HEK293 (cell line): ENCODE data around the gene TTLL1.
A peak's percentile ranks its signal among the peaks of the same experiment; 100 is the strongest.

ENCODE experiments used
- FEZF1 ChIP-seq: fragments of 450-650 bp; formaldehyde crosslinking; IDR thresholded peaks from 2 replicates; pipeline ENCODE4 v1.5.1; 2016; ENCODE audit warnings: missing biosample characterization, missing genetic modification characterization
- KLF1 ChIP-seq: fragments of 450-650 bp; formaldehyde crosslinking; IDR thresholded peaks from 2 replicates; pipeline ENCODE4 v1.5.1; 2016; ENCODE audit warnings: missing biosample characterization, missing genetic modification characterization
- KLF16 ChIP-seq: fragments of 450-650 bp; formaldehyde crosslinking; IDR thresholded peaks from 2 replicates; pipeline ENCODE4 v1.5.1; 2017; ENCODE audit warnings: missing biosample characterization, missing genetic modification characterization
- KLF8 ChIP-seq: fragments of 450-650 bp; formaldehyde crosslinking; IDR thresholded peaks from 2 replicates; pipeline ENCODE4 v1.5.1; 2016; ENCODE audit warnings: missing biosample characterization, missing genetic modification characterization
- PRDM1 ChIP-seq: fragments of 450-650 bp; formaldehyde crosslinking; IDR thresholded peaks from 2 replicates; pipeline ENCODE4; 2016; ENCODE audit warnings: missing biosample characterization, missing genetic modification characterization
- SALL2 ChIP-seq: fragments of 450-650 bp; formaldehyde crosslinking; IDR thresholded peaks from 2 replicates; pipeline ENCODE4 v1.5.0; 2017; ENCODE audit warnings: missing biosample characterization, mild to moderate bottlenecking, missing genetic modification characterization, borderline replicate concordance
- WT1 ChIP-seq: fragments of 450-650 bp; formaldehyde crosslinking; IDR thresholded peaks from 2 replicates; pipeline ENCODE4 v1.5.1; 2016; ENCODE audit warnings: missing biosample characterization, missing genetic modification characterization
- ZBTB6 ChIP-seq: fragments of 450-650 bp; formaldehyde crosslinking; IDR thresholded peaks from 2 replicates; pipeline ENCODE4 v1.5.1; 2017; ENCODE audit warnings: missing biosample characterization, missing genetic modification characterization
- ZNF10 ChIP-seq: fragments of 450-650 bp; formaldehyde crosslinking; IDR thresholded peaks from 2 replicates; pipeline ENCODE4 v1.5.1; 2017; ENCODE audit warnings: missing biosample characterization, missing genetic modification characterization
- ZNF114 ChIP-seq: fragments of 450-650 bp; formaldehyde crosslinking; IDR thresholded peaks from 2 replicates; pipeline ENCODE4 v1.5.0; 2017; ENCODE audit warnings: missing biosample characterization, missing genetic modification characterization
- ZNF121 ChIP-seq: fragments of 450-650 bp; formaldehyde crosslinking; IDR thresholded peaks from 2 replicates; pipeline ENCODE4 v1.5.1; 2016; ENCODE audit warnings: missing biosample characterization, missing genetic modification characterization
- ZNF211 ChIP-seq: fragments of 450-650 bp; formaldehyde crosslinking; IDR thresholded peaks from 2 replicates; pipeline ENCODE4 v1.5.1; 2016; ENCODE audit warnings: low read depth, missing biosample characterization, missing genetic modification characterization
- ZNF280C ChIP-seq: fragments of 450-650 bp; formaldehyde crosslinking; IDR thresholded peaks from 2 replicates; pipeline ENCODE4 v1.5.1; 2016; ENCODE audit warnings: missing biosample characterization, missing genetic modification characterization
- ZNF354C ChIP-seq: fragments of 450-650 bp; formaldehyde crosslinking; IDR thresholded peaks from 2 replicates; pipeline ENCODE4 v1.5.1; 2016; ENCODE audit warnings: missing biosample characterization, missing genetic modification characterization, low read depth, borderline replicate concordance
- ZNF416 ChIP-seq: fragments of 450-650 bp; formaldehyde crosslinking; IDR thresholded peaks from 2 replicates; pipeline ENCODE4 v1.5.1; 2016; ENCODE audit warnings: missing biosample characterization, missing genetic modification characterization
- ZNF433 ChIP-seq: fragments of 450-650 bp; formaldehyde crosslinking; IDR thresholded peaks from 2 replicates; pipeline ENCODE4 v1.5.1; 2016; ENCODE audit warnings: missing biosample characterization, missing genetic modification characterization, low read depth
- ZNF473 ChIP-seq: fragments of 450-650 bp; formaldehyde crosslinking; IDR thresholded peaks from 2 replicates; pipeline ENCODE4 v1.5.1; 2017; ENCODE audit warnings: missing biosample characterization, missing genetic modification characterization
- ZNF501 ChIP-seq: fragments of 450-650 bp; formaldehyde crosslinking; IDR thresholded peaks from 2 replicates; pipeline ENCODE4 v1.5.1; 2016; ENCODE audit warnings: missing biosample characterization, missing genetic modification characterization
- ZNF548 ChIP-seq: fragments of 450-650 bp; formaldehyde crosslinking; IDR thresholded peaks from 2 replicates; pipeline ENCODE4 v1.5.1; 2016; ENCODE audit warnings: missing biosample characterization, missing genetic modification characterization
- ZNF561 ChIP-seq: fragments of 450-650 bp; IDR thresholded peaks from 2 replicates; pipeline ENCODE4 v1.5.1; 2018; ENCODE audit warnings: missing biosample characterization, missing genetic modification characterization, borderline replicate concordance
- ZNF791 ChIP-seq: fragments of 450-650 bp; formaldehyde crosslinking; IDR thresholded peaks from 2 replicates; pipeline ENCODE4 v1.5.1; 2016; ENCODE audit warnings: missing biosample characterization, missing genetic modification characterization
- ZNF830 ChIP-seq: fragments of 450-650 bp; IDR thresholded peaks from 2 replicates; pipeline ENCODE4 v1.5.0; 2018; ENCODE audit warnings: missing biosample characterization, missing genetic modification characterization, low read depth, mild to moderate bottlenecking, moderate library complexity
- TF ChIP-seq, protein P1 (sequence below): fragments of 450-650 bp; formaldehyde crosslinking; optimal IDR thresholded peaks from 2 replicates; pipeline ENCODE3; 2016; ENCODE audit warnings: missing biosample characterization, mild to moderate bottlenecking, missing genetic modification characterization
- TF ChIP-seq, protein P2 (sequence below): fragments of 450-650 bp; formaldehyde crosslinking; IDR thresholded peaks from 2 replicates; pipeline ENCODE4 v1.5.1; 2017; ENCODE audit warnings: missing biosample characterization, missing genetic modification characterization
- TF ChIP-seq, protein P3 (sequence below): fragments of 450-650 bp; formaldehyde crosslinking; IDR thresholded peaks from 2 replicates; pipeline ENCODE4 v1.5.1; 2017; ENCODE audit warnings: missing biosample characterization, missing genetic modification characterization
- TF ChIP-seq, protein P4 (sequence below): fragments of 450-650 bp; formaldehyde crosslinking; IDR thresholded peaks from 2 replicates; pipeline ENCODE4 v1.5.1; 2016; ENCODE audit warnings: missing biosample characterization, missing genetic modification characterization
- TF ChIP-seq, protein P5 (sequence below): fragments of 450-650 bp; formaldehyde crosslinking; IDR thresholded peaks from 2 replicates; pipeline ENCODE4 v1.5.1; 2016; ENCODE audit warnings: missing biosample characterization, missing genetic modification characterization, low read depth
- TF ChIP-seq, protein P6 (sequence below): fragments of 450-650 bp; formaldehyde crosslinking; IDR thresholded peaks from 2 replicates; pipeline ENCODE4 v1.5.1; 2016; ENCODE audit warnings: missing biosample characterization, missing genetic modification characterization

The TTLL1 gene

DNA sequence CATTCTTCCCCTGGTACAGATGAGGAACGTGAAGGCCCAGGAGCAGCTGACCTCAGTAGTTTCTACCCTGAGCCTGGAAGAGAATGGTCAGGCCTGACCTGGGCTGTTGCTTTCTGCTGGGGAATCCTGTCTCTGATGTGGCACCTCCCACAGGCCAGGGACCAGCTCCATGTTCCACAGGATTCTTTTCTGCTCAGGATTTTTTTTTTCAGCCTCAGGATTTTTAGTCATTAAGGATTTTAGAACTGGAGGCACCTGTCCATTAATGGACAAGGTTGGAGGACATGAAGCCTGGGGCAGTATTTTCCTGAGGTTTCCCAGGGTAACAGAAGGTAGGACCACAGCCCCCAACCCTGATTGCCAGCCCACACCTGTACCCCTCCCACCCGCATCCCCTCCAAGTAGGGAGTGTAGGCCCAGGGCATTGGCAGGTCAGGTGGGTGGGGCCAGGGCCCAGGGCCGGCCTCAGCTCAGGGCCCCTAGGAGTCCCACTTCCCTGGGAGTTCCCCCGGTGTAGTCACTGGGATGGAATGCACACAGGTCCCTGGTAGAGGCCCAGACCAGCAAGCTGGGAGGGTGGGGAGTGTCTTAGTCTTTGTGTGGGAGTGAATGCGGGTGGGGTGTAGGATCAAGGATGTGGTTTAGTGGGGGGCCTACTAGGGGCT is 37.4 kb upstream of the TTLL1 start (continued):
- TF ChIP-seq, protein P1, sequence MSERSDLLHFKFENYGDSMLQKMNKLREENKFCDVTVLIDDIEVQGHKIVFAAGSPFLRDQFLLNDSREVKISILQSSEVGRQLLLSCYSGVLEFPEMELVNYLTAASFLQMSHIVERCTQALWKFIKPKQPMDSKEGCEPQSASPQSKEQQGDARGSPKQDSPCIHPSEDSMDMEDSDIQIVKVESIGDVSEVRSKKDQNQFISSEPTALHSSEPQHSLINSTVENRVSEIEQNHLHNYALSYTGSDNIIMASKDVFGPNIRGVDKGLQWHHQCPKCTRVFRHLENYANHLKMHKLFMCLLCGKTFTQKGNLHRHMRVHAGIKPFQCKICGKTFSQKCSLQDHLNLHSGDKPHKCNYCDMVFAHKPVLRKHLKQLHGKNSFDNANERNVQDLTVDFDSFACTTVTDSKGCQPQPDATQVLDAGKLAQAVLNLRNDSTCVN (tag by site-specific recombination): no peak
- TF ChIP-seq ZNF10: no peak
- TF ChIP-seq WT1 (tag by site-specific recombination): peak; percentile 91
- TF ChIP-seq ZNF416 (tag by site-specific recombination): no peak
- no peak for TF ChIP-seq ZBTB6
- TF ChIP-seq, protein P2, sequence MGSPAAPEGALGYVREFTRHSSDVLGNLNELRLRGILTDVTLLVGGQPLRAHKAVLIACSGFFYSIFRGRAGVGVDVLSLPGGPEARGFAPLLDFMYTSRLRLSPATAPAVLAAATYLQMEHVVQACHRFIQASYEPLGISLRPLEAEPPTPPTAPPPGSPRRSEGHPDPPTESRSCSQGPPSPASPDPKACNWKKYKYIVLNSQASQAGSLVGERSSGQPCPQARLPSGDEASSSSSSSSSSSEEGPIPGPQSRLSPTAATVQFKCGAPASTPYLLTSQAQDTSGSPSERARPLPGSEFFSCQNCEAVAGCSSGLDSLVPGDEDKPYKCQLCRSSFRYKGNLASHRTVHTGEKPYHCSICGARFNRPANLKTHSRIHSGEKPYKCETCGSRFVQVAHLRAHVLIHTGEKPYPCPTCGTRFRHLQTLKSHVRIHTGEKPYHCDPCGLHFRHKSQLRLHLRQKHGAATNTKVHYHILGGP (tag by site-specific recombination): no peak
- no peak for TF ChIP-seq ZNF791
- TF ChIP-seq ZNF548: no peak
- TF ChIP-seq ZNF280C (tag by site-specific recombination): no peak
- TF ChIP-seq FEZF1 (tag by site-specific recombination): no peak
- TF ChIP-seq, protein P3, sequence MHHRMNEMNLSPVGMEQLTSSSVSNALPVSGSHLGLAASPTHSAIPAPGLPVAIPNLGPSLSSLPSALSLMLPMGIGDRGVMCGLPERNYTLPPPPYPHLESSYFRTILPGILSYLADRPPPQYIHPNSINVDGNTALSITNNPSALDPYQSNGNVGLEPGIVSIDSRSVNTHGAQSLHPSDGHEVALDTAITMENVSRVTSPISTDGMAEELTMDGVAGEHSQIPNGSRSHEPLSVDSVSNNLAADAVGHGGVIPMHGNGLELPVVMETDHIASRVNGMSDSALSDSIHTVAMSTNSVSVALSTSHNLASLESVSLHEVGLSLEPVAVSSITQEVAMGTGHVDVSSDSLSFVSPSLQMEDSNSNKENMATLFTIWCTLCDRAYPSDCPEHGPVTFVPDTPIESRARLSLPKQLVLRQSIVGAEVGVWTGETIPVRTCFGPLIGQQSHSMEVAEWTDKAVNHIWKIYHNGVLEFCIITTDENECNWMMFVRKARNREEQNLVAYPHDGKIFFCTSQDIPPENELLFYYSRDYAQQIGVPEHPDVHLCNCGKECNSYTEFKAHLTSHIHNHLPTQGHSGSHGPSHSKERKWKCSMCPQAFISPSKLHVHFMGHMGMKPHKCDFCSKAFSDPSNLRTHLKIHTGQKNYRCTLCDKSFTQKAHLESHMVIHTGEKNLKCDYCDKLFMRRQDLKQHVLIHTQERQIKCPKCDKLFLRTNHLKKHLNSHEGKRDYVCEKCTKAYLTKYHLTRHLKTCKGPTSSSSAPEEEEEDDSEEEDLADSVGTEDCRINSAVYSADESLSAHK: no peak
- no peak for TF ChIP-seq ZNF473 (tag by site-specific recombination)
- no peak for TF ChIP-seq ZNF121
- TF ChIP-seq, protein P4, sequence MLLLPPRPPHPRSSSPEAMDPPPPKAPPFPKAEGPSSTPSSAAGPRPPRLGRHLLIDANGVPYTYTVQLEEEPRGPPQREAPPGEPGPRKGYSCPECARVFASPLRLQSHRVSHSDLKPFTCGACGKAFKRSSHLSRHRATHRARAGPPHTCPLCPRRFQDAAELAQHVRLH: no peak
- peak; percentile 84 for TF ChIP-seq KLF1
- TF ChIP-seq ZNF114 (tag by site-specific recombination): no peak
- no peak for TF ChIP-seq PRDM1 (tag by site-specific recombination)
- TF ChIP-seq ZNF211 (tag by site-specific recombination): no peak
- no peak for TF ChIP-seq ZNF354C (tag by site-specific recombination)
- TF ChIP-seq ZNF830 (tag by site-specific recombination): no peak
- no peak for TF ChIP-seq SALL2
- TF ChIP-seq ZNF501 (tag by site-specific recombination): no peak
- TF ChIP-seq, protein P5, sequence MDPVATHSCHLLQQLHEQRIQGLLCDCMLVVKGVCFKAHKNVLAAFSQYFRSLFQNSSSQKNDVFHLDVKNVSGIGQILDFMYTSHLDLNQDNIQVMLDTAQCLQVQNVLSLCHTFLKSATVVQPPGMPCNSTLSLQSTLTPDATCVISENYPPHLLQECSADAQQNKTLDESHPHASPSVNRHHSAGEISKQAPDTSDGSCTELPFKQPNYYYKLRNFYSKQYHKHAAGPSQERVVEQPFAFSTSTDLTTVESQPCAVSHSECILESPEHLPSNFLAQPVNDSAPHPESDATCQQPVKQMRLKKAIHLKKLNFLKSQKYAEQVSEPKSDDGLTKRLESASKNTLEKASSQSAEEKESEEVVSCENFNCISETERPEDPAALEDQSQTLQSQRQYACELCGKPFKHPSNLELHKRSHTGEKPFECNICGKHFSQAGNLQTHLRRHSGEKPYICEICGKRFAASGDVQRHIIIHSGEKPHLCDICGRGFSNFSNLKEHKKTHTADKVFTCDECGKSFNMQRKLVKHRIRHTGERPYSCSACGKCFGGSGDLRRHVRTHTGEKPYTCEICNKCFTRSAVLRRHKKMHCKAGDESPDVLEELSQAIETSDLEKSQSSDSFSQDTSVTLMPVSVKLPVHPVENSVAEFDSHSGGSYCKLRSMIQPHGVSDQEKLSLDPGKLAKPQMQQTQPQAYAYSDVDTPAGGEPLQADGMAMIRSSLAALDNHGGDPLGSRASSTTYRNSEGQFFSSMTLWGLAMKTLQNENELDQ (tag by site-specific recombination): no peak
- TF ChIP-seq ZNF561 (tag by site-specific recombination): no peak
- no peak for TF ChIP-seq KLF8
- TF ChIP-seq ZNF433: no peak
- TF ChIP-seq, protein P6, sequence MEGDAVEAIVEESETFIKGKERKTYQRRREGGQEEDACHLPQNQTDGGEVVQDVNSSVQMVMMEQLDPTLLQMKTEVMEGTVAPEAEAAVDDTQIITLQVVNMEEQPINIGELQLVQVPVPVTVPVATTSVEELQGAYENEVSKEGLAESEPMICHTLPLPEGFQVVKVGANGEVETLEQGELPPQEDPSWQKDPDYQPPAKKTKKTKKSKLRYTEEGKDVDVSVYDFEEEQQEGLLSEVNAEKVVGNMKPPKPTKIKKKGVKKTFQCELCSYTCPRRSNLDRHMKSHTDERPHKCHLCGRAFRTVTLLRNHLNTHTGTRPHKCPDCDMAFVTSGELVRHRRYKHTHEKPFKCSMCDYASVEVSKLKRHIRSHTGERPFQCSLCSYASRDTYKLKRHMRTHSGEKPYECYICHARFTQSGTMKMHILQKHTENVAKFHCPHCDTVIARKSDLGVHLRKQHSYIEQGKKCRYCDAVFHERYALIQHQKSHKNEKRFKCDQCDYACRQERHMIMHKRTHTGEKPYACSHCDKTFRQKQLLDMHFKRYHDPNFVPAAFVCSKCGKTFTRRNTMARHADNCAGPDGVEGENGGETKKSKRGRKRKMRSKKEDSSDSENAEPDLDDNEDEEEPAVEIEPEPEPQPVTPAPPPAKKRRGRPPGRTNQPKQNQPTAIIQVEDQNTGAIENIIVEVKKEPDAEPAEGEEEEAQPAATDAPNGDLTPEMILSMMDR (tag by site-specific recombination): no peak
- no peak for TF ChIP-seq KLF16 (tag by site-specific recombination)
